ENCODE results near the gene PHYH. TPM values are rescaled to one million over a fixed set of nuclear protein-coding genes. Genes with fewer than 3 reads are reported as not detected.
"Not testable (repeated sequence)": the region's sequence is repeated elsewhere in the genome, so short reads cannot be mapped to it uniquely, and the experiment has no call there.

The PHYH gene
- polyA plus RNA-seq, 1 donor, result 41.3 TPM

DNA sequence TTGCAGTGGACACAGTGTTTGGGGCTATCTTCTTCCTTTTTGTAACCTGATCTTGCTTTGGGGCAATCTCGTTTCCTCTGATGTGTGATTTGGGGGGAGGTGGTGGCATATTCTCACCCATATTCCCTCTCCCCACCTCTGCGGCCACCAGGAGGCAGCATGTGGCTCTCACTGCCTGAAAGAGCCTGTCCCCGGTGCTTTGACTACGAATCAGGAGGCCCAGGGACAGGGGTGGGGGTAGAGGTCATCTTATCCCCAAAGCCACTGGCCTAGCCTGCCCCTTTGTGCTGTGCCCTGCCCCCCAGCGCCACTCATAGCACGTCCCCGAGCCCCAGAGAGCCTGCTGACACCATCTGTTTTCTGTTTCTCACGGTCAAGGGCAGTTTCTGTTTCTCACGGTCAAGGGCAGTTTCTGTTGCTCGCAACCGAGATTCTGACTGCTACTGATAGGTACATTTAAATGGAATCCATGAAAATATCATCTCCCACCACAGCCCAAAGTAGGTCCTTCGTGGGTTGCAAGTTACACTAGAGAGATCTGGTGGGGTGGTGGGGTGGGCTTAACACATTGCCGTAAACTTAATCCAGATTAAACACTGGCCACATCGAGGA lies 28.2 kb downstream of the PHYH start:
- no peak for DNase-seq (ENCODE audit: low read depth)

DNA sequence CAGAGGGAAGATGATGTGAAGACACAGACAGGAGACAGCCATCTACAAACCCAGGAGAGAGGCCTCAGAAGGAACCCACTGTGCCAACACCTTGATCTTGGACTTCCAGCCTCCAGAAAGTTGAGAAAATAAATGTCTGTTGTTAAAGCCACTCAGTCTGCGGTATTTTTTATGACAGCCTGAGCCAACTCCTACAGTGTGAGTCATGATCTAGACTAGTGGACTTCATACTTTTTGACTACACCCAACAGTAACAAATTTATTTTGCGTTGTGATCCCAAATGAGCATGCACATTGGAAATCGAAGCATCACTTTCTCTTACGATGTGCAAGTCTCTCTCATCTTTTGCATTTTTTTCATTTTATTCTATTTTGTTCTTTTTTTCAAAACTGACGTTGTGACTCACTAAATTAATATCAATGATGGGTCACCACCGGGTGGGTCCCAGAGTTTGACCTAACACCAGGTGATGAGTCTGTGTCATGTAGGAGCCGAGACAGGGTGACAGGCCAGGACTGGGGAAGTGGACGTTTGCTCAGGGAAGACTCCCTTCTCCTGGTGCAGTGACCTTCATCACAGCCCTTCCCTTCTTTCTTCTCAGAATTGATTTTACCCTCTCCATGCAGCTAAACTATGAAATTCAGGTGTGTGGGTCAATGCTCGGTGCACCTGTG lies 28.9 kb downstream of the PHYH start:
- DNase-seq (ENCODE audit: low read depth), result no peak

DNA sequence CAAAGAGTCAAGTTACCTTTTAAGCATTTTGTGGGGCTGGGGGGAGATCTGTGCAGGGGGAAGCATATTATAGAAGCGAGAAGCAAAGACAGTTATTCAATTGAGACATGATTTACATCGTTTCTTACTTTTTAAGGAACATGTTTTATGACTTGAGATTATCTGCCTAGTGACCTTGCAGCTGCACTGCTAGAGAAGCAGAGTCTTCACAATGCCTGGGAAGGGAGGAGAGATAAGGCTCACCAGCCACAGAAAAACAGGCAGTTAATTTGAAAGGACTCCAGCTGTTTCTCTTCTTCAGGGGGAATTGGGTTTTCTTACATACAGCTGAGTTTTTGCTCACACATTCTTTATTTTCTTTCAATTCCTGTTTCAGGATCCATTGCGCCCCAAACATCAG lies 31.0 kb downstream of the PHYH start:
- no peak for DNase-seq (ENCODE audit: low read depth)

DNA sequence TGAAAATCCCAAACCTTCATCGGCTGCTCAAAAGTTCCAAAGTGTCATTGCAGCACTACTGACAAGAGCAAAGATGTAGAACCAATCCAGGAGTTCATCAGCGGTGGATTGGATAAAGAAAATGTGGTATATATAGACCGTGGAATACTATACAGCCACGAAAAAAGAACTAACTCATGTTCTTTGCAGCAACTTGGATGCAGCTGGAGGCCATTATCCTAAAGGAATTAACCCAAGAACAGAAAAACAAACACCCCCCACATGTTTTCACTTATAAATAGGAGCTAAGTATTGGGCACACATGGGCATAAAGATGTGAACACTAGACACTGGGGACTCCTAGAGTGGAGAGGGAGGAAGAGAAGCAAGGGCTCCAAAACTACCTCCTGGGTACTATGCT lies 31.6 kb downstream of the PHYH start:
- no peak for DNase-seq (ENCODE audit: low read depth)

DNA sequence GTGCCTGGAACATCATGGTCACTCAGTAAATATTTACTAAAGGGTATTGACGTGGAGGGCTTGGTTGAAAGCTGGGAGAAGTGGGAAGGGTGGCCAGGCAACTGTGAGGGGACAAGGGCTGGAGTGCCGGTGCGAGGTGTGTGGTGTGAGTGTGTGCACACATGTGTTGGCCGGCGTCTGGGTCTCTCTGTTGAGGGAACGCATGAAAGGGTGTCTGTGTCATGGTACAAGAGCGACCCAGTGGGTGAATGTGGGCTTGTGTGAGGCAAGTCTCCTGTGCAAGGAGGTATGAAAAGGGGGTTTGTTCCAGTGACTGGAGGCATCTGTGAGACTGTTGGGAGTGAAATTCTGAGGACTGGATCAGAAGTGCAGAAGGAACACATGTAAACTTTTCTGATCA lies 36.3 kb downstream of the PHYH start:
- no peak for DNase-seq (ENCODE audit: low read depth)

DNA sequence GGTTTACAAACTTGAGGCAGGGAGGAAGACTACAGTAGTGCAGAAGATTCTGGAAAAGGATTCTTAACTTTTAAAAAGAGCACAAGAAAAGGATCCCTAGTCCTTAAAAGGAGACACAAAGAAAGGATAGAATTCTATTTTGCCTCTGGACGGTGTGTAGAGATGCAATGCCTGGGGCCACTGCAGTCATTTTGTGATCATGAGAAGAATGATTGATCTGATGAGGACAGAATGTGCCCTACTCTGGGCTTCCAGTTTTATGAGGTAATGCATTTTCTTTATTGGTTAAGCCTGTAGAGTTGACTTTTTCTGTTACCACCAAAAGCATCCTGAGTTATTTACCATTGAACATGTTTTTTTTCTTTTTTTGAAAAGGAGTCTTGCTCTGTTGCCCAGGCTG lies 37.4 kb downstream of the PHYH start:
- DNase-seq (ENCODE audit: low read depth), result no peak

DNA sequence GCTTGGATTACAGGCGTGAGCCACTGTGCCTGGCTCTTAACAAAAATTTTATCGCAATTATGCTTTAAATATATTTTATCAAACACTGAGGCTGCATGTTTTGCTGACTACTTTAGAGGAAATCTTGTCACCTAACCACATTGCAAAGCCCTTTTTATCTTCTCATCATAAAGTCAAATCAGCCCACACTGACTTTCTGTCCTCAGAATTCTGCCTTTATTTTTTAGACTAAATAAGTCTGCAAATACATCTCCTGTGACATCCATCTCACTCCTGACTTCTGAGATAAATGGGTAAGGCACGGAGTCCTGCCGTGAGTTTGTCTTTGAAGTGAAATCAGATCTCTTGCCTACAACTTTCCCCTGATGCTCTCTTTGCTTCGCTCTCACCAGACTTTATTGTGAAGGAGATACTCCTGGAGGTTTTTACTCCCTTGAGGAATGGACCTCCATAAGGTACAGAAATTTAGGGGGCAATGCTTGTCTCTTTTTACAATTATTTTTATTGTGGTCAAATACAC lies 42.2 kb downstream of the PHYH start:
- no peak for DNase-seq (ENCODE audit: low read depth)

DNA sequence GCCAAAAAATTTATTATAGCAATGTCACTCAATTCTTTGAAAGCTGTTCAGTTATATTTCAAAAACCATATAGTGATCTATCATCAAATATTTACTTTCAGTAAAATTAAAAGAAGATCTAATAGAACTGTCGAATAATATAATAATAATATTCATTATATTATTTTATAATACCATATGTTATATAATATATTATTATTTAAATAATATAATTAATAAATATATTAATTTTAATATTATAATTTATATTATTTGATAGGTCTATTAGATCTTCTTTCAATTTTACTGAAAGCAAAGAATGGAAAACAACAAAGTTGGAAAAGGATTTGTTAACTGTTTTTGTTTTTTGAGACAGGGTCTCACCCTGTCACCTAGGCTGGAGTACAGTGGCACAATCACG lies 43.2 kb downstream of the PHYH start:
- DNase-seq (ENCODE audit: low read depth), result no peak

DNA sequence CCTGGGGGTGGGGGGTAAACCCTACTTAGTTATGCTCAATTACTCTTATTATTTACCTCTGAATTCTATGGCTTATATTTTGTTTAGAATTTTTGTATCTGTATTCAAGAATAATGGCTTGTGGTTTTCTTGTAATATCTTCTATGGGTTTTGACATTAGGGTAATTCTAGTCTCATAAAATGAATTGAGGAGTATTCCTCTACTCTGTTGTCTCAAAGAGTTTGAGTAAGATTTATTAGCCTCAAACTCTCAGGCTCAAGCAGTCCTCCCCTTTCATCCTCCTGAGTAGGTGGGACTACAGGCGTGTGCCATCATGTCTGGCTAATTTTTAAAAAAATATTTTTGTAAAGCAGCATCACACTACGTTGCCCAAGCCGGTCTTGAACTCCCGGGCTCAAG lies 46.1 kb downstream of the PHYH start:
- no peak for DNase-seq (ENCODE audit: low read depth)

DNA sequence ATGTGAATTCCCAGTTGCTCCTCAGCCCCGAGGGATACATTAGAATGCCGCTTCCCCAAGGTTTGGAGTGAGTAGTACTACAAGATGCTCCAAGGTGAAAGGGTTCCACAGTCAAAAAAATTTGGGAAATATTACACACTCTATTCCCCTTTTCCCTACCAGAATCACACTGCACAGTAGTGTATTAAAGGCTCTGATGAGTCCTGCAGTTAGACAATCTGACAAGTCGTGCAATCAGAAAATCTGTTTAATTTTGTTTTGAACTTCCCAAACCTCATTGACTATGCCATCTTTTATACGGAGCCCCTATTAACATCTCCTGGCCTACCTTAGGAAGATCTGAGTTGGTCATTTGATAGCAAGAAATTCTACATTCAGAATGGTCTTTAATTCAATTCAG lies 52.1 kb downstream of the PHYH start:
- no peak for DNase-seq (ENCODE audit: low read depth)

DNA sequence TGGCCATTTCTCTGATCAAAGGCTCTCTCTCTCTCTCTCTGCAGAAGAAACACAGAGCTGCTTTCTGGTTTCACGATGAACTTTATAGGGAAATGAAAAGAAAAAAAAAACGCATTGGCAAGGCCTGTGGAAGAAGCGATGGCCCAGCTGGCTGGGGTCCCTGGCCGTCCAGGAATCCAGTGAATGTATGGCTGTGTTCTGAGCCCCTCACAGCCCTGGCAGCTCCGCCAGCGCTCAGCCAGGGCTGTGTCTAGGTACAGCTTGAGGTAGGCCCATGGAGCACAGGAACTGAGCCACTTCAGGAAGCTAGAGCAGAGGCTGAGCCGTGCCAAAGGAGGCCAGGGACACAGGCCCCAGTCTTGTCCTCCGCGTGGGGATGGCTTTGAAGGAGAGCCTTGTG lies 52.6 kb downstream of the PHYH start:
- DNase-seq (ENCODE audit: low read depth), result no peak

DNA sequence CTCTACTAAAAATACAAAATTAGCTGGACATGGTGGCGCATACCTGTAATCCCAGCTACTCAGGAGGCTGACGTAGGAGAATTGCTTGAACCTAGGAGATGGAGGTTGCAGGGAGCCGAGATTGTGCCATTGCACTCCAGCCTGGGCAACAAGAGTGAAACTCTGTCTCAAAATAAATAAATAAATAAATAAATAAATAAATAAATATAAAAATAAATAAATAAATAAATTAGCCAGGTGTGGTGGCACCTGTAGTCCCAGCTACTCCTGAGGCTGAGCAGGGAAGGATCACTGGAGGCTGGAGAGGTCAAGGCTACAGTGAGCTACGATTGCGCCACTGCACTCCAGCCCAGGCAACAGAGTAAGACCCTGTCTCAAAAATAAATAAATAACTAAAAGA lies 57.6 kb downstream of the PHYH start:
- DNase-seq (ENCODE audit: low read depth), result not testable (repeated sequence)

DNA sequence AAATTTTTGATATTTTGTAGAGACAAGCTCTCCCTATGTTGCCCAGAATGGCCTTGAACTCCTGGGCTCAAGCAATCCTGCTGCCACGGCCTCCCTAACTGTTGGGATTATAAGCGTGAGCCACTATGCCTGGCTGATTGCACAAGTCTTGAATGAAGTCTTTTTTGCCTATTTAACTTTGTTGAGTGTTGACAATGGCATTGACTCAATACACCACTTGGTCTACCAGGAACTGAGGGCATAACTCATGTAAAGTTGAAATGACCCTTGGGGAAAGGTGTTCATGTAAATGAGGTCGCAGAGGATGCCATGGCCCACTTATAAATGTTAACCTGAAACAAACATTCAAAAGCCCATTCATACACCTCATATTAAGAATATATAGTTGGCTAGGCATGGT lies 58.3 kb downstream of the PHYH start:
- DNase-seq (ENCODE audit: low read depth), result no peak

DNA sequence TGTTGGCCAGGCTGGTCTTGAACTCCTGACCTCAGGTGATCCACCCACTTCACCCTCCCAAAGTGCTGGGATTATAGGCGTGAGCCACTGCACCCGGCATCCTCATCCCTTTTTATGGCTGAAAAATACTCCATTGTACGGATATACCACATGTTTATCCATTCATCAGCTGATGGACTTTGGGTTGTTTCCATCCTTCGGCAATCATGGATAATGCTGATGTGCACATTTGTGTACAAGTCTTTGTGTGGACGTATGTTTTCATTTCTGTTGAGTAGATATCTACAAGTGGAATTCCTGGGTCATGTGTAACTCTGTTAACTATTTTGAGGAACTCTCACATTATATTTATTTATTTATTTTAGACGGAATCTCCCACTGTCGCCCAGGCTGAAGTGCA lies 59.9 kb downstream of the PHYH start:
- DNase-seq (ENCODE audit: low read depth), result no peak

DNA sequence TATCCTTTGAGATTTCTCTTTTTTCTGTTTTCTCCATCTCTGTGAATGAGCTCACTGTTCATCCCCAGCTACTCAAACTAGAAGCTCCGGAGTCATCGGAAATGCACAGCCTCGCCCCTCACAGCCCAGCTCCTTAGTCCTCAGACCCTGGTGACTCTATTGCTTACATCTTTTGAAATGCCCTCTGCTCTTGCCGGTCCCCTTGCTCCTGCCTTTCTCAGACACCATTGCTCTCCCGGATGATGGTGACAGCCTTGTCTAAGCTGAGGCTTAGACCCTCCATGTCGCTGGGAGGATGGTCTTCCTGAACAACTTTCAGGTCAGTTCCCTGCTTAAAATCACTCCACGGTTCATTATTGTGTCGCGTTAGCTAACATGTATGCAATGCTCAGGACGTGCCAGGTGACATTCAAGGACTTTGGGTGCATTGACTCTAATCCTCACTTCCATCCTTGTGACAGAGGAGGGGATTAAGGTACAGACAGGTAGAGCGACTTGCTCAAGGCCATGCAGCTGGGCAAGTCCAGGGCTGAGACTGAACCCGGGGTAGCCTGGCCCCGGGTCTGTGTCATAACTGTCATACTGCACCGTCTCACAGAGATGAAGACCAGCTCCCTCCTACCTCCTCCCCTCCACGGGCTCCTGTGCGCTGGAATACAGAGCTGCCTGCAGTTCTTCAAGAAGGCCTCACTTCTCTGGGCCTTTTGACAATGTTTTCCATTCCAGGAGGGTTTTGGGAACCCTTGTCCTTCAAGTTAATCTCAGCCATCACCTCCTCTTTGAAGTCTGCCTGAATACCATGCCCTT lies 61.4 kb downstream of the PHYH start:
- no peak for DNase-seq (ENCODE audit: low read depth)

DNA sequence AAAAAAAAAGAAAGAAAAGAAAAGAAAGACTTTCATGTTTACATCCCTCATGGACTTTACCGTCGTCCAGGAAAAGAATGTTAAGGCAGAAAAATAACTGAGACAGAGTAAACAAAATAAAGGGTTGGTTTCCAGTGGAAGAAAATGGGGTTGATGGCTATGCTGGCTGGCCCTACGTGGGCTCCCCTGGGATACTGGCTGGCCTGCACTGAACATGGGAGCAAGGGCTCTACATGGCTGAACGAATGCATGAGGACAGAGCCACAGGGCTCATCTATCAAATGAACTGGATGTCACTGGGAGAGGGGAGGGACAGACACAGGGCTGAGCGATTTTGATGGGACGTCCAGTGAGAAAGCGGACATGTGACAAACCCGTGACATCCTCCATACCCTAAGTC lies 63.2 kb downstream of the PHYH start:
- no peak for DNase-seq (ENCODE audit: low read depth)

DNA sequence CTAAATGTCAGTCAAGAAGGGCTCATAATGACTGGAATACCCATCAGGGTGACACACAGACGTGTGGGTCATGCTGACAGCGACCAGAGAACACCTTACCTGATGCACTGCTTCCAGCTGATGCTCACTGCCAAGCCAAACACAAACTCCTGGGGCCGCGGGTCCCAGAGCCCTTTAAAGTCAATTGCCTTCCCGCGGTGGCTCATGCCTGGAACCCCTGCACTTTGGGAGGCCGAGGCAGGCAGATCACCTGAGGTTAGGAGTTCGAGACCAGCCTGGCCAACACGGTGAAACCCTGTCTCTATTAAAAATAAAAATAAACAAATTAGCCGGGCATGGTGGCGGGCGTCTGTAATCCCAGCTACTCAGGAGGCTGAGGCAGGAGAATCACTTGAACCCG lies 65.1 kb downstream of the PHYH start:
- not testable (repeated sequence) for DNase-seq (ENCODE audit: low read depth)

DNA sequence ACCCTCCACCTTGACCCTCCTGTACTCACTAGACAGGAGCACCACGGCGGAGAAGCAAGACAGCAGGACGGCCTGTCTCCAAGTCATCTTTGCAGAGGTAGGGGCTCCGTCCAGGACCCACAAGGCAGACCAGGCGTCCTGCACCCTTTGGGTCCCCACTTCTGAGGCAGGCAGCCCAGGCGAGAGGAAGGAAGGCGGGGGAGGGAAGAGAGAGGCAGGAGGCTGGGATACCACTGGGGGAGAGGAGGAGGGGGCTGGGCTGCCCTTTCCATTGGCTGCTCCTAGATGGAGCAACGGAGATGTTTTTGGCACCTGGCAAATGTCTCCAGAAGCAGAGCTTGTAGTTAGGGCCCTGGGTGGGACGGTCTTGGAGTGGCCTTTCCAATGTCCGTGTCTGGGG lies 65.7 kb downstream of the PHYH start, which contains the start of gene UCMA:
Gene UCMA (minus strand): TSS at position 203 of the 400 bp plus-strand sequence. CDS start 116 bp downstream, at position 87.
- DNase-seq (ENCODE audit: low read depth), result no peak

DNA sequence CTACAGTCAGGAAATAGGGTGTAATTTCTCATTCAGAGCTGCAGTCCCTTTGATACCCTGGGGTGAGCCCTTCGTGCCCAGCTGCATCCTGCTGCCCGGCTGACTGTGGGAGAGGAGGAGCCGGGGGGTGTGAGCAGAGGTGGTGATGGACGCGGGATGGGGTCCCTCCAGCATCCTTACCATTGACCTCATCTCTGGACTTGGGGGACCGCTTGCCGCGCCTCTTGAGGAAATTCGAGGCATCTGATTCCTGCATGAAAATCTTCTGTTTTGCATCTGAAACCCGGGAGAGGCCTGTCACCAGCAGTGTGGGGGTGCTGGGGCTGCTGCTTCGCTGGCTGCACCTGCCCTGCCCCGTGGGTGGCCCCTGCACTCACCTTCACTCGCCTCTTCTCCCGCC lies 66.5 kb downstream of the PHYH start:
- no peak for DNase-seq (ENCODE audit: low read depth)

DNA sequence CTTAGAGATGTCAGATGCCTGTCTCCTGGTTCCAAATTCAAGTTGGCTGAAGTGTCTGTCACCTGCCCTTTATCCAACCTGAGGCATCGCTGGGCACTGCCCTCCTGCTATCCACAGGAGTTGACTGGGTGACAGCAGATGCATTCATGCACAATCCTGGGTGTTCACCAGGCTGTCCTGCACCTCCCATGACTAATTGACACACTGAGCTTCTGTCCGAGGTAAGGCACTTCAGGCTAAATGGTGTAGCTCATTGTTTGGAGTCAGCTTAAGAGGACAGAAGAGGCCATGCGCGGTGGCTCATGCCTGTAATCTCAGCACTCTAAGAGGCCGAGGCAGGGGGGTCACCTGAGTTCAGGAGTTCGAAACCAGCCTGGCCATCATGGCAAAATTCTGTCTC lies 68.1 kb downstream of the PHYH start:
- no peak for DNase-seq (ENCODE audit: low read depth)

DNA sequence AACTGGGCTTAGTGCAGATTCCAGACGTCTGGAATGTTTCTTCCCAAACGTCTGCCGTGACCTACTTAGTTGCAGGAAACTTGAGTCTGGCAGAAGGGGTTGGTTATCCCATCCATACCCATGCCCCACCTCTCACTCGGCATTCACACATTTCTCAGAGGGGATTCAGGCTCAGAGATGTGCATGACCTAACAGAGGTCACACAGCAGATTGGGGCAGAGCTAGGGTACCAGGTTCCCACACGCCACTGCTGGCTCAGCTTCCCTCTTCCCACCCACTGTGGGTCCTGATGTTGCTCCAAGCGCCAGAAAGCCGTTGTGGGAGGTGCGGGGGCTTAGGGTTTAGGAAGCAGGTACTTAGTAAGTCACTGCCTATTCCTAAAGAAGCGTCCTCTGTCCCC lies 68.7 kb downstream of the PHYH start:
- no peak for DNase-seq (ENCODE audit: low read depth)
